HG02943 (cell line): Measurements from ENCODE around the gene IQGAP3.

ENCODE experiments used
- ATAC-seq: cut with Tn5 transposase; IDR thresholded peaks from one replicate; pipeline ENCODE4 v1.9.1; 2021; ENCODE audit warnings: mild to moderate bottlenecking, low read depth, moderate library complexity; ENCODE audit not compliant: unreplicated experiment

Gene IQGAP3

DNA sequence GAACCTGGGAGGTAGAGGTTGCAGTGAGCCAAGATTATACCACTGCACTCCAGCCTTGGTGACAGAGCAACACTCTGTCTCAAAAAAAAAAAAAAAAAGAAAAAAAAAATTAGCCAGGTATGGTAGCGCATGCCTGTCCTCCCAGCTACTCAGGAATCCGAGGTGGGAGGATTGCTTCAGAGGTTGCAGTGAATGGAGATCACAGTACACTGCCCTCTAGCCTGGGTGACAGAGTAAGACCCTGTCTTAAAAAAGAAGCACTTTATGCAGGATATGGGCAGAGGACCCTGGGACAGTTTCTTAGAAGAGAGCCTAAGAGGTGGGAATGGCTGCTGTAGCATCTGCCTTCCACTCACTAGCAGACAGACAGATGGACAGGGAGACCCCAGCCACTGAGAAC lies 23.0 kb downstream of the IQGAP3 start:
- no peak for ATAC-seq

GRCh38 chr1:156547982-156548381 lies 24.4 kb downstream of the IQGAP3 start:
- ATAC-seq: no peak

DNA sequence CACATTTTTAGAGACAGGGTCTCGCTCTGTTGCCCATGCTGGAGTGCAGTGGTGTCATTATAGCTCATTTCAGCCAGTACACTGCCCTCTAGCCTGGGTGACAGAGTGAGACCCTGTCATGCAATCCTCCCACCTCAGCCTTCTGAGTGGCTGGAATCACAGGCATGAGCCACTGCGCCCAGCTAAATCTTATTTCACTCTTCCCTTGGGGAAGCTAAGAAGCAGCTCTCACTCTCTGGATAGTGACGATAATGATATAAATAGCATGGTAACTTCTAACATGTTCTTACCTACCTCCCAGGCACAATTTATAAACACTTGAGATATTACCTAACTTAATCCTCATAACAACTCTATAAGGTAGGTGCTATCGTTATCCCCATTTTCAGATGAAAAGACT lies 24.9 kb downstream of the IQGAP3 start:
- ATAC-seq: no peak

- ATAC-seq: no peak
Observed at GRCh38 chr1:156546267-156546666, 26.1 kb downstream of the IQGAP3 start.

- ATAC-seq: no peak
Observed at GRCh38 chr1:156544592-156545102, 27.7 kb downstream of the IQGAP3 start.

DNA sequence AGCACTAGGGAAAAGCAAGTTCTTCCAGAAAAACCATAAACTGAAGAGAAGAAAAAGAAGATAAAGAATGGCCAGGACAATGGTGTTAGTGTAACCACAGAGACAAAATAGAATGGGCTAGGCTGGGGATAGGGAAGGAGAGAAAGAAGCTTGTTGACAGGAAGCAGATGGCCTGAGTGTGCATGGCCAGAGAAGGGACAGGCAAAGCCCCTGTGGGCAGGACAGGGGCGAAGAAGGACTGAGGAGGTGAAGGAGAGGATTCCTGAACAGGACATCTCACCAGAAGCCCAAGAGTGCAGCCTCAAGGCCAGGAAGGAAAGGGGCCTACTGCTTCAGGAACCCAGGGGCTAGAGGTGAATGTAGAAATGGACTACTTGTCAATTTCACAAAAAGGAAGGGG lies 29.3 kb downstream of the IQGAP3 start:
- ATAC-seq: no peak

GRCh38 chr1:156540955-156541354 lies 31.4 kb downstream of the IQGAP3 start:
- no peak for ATAC-seq

DNA sequence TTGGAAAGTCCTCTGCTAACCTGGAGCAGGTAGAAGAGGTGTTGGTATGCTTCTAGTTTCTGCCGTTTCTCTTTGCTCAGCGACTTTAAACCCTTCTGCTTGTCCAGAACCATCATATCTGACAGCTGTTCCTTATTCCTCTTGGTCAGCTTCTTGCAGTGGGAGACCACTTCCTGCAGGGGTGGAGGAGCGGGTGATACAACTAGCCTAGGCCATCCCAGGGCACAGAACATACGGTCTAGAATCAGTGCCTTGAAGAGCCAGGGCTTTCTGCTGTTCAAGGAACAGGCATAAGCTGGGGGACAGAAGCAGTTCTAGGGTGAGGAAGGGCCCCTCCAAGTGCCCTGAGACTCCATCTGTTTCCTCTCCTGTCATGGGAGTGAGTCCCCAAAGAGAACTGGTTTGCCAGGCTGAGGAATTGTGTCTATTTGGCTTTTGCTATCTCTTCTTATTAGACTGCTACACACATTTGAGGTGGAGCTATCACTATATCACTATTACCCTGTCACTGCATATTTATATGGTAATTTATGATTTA lies 32.5 kb downstream of the IQGAP3 start:
- ATAC-seq: no peak

DNA sequence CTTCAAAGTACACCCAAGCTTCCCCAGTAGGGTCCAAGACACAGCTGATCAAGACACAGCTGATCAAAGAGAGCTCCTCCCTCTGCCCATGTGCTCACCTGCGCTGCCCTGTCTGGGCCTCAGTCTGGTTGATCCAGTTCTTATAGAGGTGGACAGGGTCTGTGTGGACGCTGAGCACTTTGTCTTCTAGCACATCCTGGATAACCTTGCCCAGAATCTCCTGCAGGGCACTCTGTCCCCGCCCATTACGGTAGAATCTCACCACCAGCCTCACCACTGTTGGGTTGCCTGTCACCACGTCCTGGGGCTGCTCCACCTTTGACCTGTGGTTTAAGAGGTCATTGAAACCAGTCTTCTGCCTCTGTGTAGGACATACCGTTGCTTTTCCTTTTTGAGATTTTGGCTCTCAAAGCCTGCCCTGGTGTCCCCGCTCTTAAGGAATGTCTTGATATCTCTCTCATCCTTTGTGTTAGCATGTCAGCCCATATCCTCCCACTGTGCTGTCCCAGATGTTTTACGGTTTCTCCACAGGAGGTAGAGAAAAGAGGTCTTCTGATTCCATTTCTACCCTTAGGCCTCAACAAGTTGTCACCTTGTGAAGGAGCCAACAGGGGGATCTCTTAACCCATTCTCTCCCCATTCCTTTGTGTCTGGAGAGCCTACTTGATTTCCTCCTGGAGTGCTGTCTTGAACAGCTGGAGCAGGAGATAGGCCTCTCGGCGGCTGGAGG lies 33.5 kb downstream of the IQGAP3 start:
- no peak for ATAC-seq

DNA sequence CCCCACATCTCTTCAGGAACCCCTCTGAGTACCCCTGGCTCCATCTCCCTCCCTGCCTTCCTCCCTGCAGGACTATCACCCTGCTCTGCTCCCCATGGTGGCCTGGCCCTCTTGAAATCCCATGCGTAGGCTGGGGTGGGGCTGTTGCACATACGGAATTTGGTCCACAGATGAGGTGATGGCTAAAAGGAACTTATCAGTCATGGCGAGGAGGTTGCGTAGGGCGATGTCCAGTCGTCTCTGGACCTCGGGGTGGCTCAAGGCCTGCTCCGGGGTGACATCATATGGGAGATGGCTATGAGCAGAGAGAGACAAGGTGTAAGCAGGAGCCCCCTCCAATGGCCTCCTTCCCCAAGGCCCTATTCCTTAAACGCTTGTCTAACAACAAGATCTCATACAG lies 35.3 kb downstream of the IQGAP3 start:
- ATAC-seq: no peak

DNA sequence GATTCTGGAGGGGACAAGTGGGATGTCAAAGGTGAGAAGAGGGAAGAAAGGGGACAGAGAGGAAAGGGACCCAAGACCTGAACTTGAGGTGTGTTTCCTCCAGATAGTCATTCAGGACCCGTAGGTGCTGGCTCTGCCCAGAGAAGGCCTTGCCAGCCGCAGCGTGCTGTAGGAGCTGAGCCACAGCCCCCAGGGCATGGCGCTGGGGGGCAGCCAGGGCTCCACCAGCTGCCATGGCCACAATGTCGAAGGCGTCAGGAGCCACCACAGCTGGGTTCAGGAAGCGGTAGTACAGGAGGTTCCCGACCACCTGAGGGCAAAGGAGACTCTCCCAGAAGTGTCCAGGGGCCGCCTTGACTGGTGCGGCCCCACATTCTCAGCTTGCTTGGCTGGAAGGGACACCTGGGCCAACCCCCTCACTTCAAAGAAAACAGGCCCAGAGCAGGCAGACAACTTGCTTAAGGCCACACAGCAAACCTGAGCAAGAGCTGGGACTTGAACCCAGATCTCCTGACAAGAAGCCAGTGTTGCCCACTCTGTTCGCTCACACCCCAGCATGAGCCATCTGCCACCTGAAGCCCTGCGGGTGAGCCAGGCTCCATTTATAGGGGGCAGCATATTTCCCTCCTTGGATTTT lies 37.8 kb downstream of the IQGAP3 start:
- ATAC-seq: no peak

GRCh38 chr1:156533568-156534220 lies 38.7 kb downstream of the IQGAP3 start:
- no peak for ATAC-seq

DNA sequence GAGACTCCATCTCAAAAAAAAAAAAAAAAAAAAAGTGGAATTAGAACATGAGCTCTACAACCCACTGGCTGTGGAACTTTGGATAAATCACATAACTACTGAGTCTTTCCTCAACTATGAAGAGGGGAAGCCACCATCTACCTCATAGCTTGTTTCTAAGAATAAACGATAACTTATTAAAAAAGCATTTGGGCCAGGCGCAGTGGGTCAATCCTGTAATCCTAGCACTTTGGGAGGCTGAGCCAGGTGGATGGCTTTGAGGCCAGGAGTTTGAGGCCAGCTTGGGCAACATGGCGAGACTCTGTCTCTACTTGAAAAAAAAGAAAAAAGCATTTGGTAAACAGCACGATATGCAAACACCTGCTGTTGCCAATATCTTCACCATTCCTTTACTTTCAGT lies 40.0 kb downstream of the IQGAP3 start:
- no peak for ATAC-seq

- ATAC-seq: no peak
Observed at GRCh38 chr1:156530006-156530405, 42.4 kb downstream of the IQGAP3 start.

DNA sequence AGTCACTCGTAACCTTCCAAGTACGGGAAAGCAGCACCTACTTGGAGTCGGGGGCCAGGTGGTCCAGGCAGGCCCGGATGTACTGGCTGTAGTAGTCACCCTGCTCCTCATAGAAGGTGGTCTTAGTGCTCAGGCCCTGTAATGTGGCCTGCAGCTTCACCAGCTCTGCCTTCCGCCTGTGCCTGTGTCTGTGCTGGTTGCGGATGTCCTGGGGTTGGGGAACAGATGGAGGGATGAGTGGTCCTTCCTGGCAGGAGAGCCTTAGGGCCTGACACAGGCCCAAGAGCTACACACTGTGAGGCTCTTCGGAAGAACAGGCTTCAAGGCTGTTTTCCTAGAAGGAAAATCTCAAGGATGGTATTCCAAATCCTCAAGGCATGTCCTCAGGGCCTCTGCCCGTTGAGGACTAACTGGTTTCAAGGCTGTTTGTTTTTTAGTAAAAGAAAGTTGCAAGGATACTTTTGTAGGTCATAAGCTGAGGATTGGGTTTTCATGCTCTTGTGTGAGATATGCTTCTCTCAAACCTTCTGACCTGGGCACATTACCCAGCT lies 43.4 kb downstream of the IQGAP3 start:
- no peak for ATAC-seq

GRCh38 chr1:156528231-156528630 lies 44.1 kb downstream of the IQGAP3 start:
- no peak for ATAC-seq

DNA sequence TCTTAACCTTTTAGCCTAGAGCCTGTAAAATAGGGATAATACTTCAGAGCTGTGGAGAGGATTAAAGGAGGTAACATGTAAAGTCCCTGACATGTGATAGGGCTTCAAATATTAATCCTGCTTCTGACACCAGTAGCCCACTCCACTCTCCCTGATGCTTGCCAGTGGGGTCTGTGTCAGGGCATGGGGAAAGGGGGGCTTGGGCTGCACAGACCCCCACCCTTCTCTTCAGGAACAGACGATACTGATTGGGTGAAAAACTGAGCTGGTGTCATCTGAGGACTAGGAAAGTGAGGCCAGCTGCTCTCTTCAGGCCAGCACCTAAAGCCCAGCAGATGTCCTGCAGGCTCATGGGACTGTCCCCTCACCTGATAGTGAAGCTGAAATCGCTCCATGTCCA lies 44.8 kb downstream of the IQGAP3 start:
- no peak for ATAC-seq

GRCh38 chr1:156525856-156526489 lies 46.4 kb downstream of the IQGAP3 start:
- ATAC-seq: no peak

DNA sequence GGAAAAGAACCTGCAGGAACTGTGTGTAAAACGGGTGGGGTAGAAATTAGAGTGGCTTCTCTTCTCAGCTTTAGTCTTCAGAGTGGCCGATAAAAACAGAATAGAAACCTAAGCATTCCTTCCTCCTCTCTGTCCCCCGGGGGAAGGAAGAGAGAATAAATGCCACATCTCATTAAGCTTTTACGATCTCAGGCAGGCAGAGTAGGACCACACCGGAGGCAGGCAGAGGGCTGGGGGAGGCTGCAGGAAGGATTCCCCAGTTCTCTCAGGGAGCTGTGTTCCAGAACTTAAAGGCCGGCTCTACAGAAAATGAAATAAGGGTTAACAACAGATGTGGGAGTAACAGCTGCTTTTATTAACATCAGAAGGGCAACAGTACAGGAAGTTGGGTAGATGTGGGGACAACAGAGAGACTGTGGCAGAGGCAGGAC lies 47.3 kb downstream of the IQGAP3 start:
- ATAC-seq: no peak

DNA sequence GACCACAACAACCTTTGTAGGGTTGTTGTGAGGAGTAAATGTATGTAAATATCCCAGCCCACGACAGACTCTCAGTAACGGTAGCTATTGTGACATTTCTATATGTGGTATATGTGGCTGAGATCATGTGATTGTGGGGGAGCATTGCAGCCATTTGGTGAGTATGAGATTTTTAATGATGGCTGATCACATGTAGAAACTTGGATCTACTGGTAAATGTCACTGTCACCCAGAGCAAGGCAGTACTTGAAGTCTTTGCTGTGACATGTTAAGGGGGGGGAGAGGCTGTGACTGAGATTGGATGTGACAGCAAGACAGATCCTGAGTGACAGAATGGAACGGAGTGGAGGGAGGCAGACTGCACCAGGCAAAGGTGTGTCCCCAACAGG lies 47.9 kb downstream of the IQGAP3 start:
- no peak for ATAC-seq
